Measurements from ENCODE around the gene OR1M1.
"Not testable (repeated sequence)": the region's sequence is repeated elsewhere in the genome, so short reads cannot be mapped to it uniquely, and the experiment has no call there.

Gene OR1M1

GRCh38 chr19:9086761-9087160 is at the start of gene OR1M1:
TSS of gene OR1M1 (plus strand) at chr19:9087061. CDS start at chr19:9093245, 6,184 bp downstream.
- FAIRE-seq: no peak

- no peak for FAIRE-seq
These were observed 49.3 kb upstream of the OR1M1 start for GRCh38 chr19:9037400-9038062.

- no peak for FAIRE-seq
These were observed 47.1 kb upstream of the OR1M1 start for GRCh38 chr19:9039728-9040127.

GRCh38 chr19:9040131-9040530 is 46.7 kb upstream of the OR1M1 start:
- no peak for FAIRE-seq

DNA sequence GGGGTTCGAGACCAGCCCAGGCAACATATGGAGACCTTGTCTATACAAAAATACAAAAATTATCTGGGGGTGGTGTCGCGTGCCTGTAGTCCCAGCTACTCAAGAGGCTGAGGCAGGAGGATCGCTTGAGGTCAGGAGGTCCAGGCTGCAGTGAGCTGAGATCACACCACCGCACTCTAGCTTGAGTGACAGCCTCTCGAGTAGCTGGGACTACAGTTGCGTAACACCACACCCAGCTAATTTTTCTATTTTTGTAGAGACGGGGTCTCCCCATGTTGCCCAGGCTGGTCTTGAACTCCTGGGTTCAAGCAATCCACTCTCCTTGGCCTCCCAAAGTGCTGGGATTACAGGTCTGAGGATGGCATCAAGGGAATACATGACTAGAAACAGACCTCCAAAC is 45.8 kb upstream of the OR1M1 start:
- no peak for FAIRE-seq

- FAIRE-seq: no peak
These were observed 43.3 kb upstream of the OR1M1 start for GRCh38 chr19:9043524-9043923.

- no peak for FAIRE-seq
These were observed 42.4 kb upstream of the OR1M1 start for GRCh38 chr19:9044449-9044848.

GRCh38 chr19:9046694-9047093 is 40.2 kb upstream of the OR1M1 start:
- no peak for FAIRE-seq

- no peak for FAIRE-seq
These were observed 34.0 kb upstream of the OR1M1 start for GRCh38 chr19:9052894-9053293.

GRCh38 chr19:9053674-9054073 is 33.2 kb upstream of the OR1M1 start:
- FAIRE-seq: not testable (repeated sequence)

- FAIRE-seq: no peak
These were observed 32.7 kb upstream of the OR1M1 start for GRCh38 chr19:9054207-9054606.

DNA sequence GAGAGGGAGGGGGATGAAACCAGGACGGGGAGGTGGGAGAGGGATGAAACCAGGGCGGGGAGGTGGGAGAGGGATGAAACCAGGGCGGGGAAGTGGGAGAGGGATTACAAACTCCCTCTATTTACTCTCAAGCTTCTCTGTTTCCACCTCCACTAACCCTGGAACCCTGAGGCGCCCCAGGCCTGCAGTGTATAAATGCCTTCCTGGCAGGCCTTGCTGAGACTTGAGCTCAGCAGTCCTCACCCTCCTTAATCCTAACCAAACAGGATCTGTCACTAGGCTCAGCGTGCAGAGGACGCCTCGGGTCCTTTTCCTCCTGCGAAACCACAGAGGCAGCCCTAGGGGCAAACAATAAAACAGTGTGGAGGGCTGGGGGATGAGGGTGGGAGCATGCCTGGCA is 32.1 kb upstream of the OR1M1 start:
- no peak for FAIRE-seq

- FAIRE-seq: not testable (repeated sequence)
These were observed 30.7 kb upstream of the OR1M1 start for GRCh38 chr19:9056131-9056530.

DNA sequence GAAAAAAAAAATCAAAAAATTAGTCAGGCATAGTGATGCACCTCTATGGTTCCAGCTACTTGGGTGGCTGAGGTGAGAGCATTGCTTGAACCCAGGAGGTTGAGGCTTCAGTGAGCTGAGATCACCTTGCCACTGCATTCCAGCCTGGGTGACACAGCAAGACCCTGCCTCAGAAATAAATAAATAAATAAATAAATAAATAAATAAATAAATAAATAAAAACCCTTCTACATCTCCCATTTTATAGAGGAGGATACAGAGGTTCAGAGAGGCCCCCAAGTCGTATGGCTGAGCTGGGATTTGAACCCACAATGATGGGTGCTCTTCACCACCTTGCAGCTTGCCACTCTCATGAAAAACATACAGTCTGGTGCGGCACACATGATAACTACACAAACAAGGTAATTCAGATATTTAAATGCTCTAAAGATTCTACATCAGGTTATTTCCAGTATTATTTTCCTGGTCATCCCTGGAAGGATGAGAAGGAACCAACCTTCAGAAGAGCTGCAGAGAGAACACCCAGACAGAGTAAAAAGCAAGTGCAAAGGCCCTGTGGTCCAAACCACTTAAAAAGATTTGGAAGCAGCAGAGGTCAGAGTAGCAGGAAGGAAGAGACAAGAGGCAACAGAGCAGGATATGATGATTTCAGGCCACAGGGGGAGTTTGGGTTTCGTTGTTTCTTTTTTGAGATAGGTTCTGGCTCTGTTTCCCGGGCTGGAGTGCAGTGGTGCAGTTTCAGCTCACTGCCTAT is 29.2 kb upstream of the OR1M1 start:
- no peak for FAIRE-seq

GRCh38 chr19:9058905-9059667 is 27.8 kb upstream of the OR1M1 start:
- no peak for FAIRE-seq

DNA sequence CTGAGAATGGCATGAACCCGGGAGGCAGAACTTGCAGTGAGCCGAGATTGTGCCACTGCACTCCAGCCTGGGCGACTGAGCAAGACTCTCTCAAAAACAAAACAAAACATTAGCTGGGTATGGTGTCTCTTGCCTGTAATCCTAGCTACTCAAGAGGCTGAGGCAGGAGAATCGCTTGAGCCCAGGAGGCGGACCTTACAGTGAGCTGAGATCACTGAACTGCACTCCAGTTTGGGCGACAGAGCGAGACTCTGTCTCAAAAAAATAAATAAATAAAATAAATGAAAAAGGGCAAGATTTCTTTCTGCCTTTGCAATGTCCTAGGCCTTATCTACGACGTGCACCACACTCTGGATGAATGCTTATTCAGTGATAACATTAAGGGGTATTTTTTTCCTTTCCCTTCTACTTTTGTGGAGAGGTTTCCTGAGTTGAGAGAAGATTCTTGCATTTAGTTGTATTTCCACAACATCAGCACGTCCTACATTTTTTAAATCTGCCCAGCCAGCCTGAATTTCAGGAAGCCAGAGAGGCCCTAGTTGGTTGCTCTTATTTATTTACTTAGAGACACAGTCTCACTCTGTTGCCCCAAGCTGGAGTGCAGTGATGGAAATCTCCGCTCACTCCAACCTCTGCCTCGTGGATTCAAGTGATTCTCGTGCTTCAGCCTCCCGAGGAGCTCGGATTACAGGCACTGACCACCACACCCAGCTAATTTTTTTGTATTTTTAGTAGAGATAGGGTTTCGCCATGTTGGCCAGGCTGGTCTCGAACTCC is 26.1 kb upstream of the OR1M1 start:
- FAIRE-seq: no peak

GRCh38 chr19:9061879-9062278 is 25.0 kb upstream of the OR1M1 start:
- no peak for FAIRE-seq

DNA sequence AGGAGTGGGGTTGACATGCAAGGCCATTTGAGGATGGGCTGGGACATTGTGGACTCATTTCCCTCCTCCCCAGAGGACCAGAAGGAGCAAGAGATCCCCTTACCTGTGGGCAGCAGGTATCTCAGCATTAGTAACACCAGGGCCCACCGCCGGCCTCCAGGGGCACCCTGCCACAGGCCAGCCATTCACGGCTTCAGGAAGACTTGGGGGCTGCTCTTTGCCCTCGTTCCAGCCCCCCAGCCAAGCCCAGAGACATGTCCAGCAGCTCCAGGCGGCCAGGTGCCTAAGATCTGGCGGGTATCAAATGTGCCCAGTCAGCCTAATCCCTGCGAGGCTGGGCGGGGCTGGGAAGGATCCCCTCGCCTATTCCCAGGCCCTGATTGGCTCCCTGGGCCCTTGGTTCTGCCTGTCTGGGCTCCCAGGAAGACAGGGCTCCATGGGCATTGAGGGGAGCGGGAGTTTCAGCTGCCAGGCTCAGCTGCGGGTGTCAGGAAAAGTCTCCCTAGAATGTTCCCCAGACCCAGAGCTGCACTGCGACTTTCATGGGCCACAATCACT is 21.3 kb upstream of the OR1M1 start:
- no peak for FAIRE-seq

DNA sequence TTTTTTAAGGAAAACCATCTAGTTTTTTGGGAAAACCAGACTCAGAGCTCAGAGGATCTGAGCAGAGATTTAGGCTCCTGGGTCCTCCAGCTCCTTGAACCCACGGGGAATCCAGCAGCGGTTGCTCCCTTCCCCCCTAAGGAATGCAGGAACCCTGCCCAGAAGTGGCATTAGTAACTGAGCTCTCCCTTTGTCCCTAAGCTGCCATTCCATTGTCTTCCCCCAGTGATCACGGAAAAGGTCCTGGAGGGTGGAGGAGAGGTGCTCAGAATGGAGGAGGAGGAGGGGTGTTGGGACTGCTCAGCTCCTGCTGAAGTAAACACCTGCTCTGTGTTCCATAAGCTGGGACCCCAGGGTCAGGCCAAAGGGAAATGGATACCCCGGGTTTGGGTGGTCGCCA is 16.8 kb upstream of the OR1M1 start:
- no peak for FAIRE-seq

- not testable (repeated sequence) for FAIRE-seq
These were observed 15.1 kb upstream of the OR1M1 start for GRCh38 chr19:9071720-9072119.

GRCh38 chr19:9073806-9074205 is 13.1 kb upstream of the OR1M1 start:
- no peak for FAIRE-seq

DNA sequence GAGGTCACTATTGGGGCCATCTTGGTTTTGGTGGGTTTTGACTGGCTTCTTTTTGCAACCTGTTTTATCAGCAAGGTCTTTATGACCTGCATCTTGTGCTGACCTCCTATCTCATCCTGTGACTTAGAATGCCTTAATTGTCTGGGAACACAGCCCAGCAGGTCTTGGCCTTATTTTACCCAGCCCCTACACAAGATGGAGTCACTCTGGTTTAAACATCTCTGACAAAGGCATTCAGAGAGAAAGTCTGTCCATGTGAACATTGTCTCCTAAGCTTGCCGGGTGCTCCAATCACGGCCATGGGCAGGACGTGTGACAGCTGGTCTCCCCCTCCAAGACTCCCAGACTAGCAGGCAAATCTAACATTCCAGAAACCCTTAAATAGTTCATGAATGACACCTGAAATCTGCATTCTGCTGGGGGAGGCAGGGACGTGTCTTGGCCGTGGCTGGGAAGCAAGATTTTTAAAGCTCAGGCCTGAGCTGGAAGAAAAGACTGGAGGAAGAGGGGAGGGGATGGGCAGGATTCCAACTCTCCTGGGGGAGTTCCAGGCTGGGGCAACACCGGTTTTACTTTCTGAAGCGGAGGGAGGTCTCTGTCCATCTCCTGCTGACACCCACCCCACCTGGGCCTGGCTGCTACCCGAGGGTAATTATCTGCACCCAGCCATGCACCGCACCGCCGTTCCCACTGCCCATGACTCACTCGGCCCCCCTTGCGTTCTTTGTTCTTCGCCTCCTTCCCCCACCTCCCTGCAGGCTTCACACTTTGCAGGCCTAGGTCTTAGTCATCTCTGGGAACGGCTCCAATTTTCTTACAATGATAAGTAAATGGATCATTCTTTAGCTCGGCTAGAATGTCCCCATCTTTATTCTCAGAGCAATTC is 11.6 kb upstream of the OR1M1 start:
- no peak for FAIRE-seq

Data from A204.1 (cell line).